Measurements from ENCODE around the gene IL17C. TPM values are rescaled to one million over a fixed set of nuclear protein-coding genes. Genes with fewer than 3 reads are reported as not detected.

IL17C gene
- total RNA-seq, 4 donors from 2014 or later, result 0.91 TPM; not detected in 3

GRCh38 chr16:88622125-88622524 is 16.2 kb upstream of the IL17C start:
- TF ChIP-seq POLR2A (IDR thresholded peaks at IDR 0.05) (no peak), CTCF (IDR thresholded peaks at IDR 0.05) (no peak)
- WGBS, 2 donors, result 86 to 92% methylated on average over 11 to 18 of the region's 19 CpGs
- no peak overlapping the region for H3K4me3 ChIP-seq (ENCODE audit: low read depth, poor library complexity, severe bottlenecking)
- DNase-seq (ENCODE audit: low spot score in 2 of 2), result no peak
- intact Hi-C loops (cut with DNase I; ENCODE audit: low total_unique reads), result no loop called here

GRCh38 chr16:88622866-88623265 is 15.5 kb upstream of the IL17C start:
- DNase-seq (ENCODE audit: low spot score in 2 of 2), result no peak
- H3K4me3 ChIP-seq (ENCODE audit: low read depth, poor library complexity, severe bottlenecking), result no peak overlapping the region
- TF ChIP-seq CTCF (IDR thresholded peaks at IDR 0.05) (no peak), POLR2A (IDR thresholded peaks at IDR 0.05) (no peak)
- 93 to 95% methylated on average over 29 of the region's 29 CpGs for WGBS, 2 donors
- intact Hi-C loops (cut with DNase I; ENCODE audit: low total_unique reads), result no loop called here

GRCh38 chr16:88623858-88624257 is 14.5 kb upstream of the IL17C start:
- no peak for TF ChIP-seq POLR2A (IDR thresholded peaks at IDR 0.05)
- no peak overlapping the region for H3K4me3 ChIP-seq (ENCODE audit: low read depth, poor library complexity, severe bottlenecking)
- intact Hi-C loops (cut with DNase I; ENCODE audit: low total_unique reads), result no loop called here
- no peak for DNase-seq (ENCODE audit: low spot score in 2 of 2)
- WGBS, 2 donors, result 94 to 96% methylated on average over 13 of the region's 13 CpGs

GRCh38 chr16:88624481-88624880 is 13.9 kb upstream of the IL17C start:
- 95% methylated on average over 14 to 18 of the region's 18 CpGs for WGBS, 2 donors
- no peak for DNase-seq (ENCODE audit: low spot score in 2 of 2)
- H3K4me3 ChIP-seq (ENCODE audit: low read depth, poor library complexity, severe bottlenecking), result no peak overlapping the region
- intact Hi-C loops (cut with DNase I; ENCODE audit: low total_unique reads), result no loop called here
- TF ChIP-seq POLR2A (IDR thresholded peaks at IDR 0.05) (no peak), CTCF (IDR thresholded peaks at IDR 0.05) (no peak)

GRCh38 chr16:88624977-88625576 is 13.3 kb upstream of the IL17C start:
- no peak for TF ChIP-seq CTCF (IDR thresholded peaks at IDR 0.05)
- no peak for TF ChIP-seq POLR2A (IDR thresholded peaks at IDR 0.05)
- 88 to 90% methylated on average over 10 to 11 of the region's 17 CpGs for WGBS, 2 donors

GRCh38 chr16:88626646-88627045 is 11.7 kb upstream of the IL17C start:
- TF ChIP-seq POLR2A (IDR thresholded peaks at IDR 0.05) (no peak), CTCF (IDR thresholded peaks at IDR 0.05) (no peak)
- 88 to 89% methylated on average over 9 of the region's 9 CpGs for WGBS, 2 donors
- intact Hi-C loops (cut with DNase I; ENCODE audit: low total_unique reads), result no loop called here
- DNase-seq (ENCODE audit: low spot score in 2 of 2), result no peak
- H3K4me3 ChIP-seq (ENCODE audit: low read depth, poor library complexity, severe bottlenecking), result no peak overlapping the region

More at GRCh38 chr16:88624977-88625576, 13.3 kb upstream of the IL17C start:
- no peak overlapping the region for H3K4me3 ChIP-seq (ENCODE audit: low read depth, poor library complexity, severe bottlenecking)
- DNase-seq (ENCODE audit: low spot score in 2 of 2), result no peak
- intact Hi-C loops (cut with DNase I; ENCODE audit: low total_unique reads), result no loop called here
